Measurements from ENCODE around the gene ZBTB16.

Gene ZBTB16

GRCh38 chr11:114290503-114291235, 231.2 kb downstream of the ZBTB16 start:
- no peak for DNase-seq

- DNase-seq = no peak
Observed at GRCh38 chr11:114291381-114291780, 231.9 kb downstream of the ZBTB16 start.

- DNase-seq = no peak
Observed at GRCh38 chr11:114291842-114292680, 232.6 kb downstream of the ZBTB16 start.

- no peak for DNase-seq
Observed at GRCh38 chr11:114293201-114293711, 233.7 kb downstream of the ZBTB16 start.

DNA sequence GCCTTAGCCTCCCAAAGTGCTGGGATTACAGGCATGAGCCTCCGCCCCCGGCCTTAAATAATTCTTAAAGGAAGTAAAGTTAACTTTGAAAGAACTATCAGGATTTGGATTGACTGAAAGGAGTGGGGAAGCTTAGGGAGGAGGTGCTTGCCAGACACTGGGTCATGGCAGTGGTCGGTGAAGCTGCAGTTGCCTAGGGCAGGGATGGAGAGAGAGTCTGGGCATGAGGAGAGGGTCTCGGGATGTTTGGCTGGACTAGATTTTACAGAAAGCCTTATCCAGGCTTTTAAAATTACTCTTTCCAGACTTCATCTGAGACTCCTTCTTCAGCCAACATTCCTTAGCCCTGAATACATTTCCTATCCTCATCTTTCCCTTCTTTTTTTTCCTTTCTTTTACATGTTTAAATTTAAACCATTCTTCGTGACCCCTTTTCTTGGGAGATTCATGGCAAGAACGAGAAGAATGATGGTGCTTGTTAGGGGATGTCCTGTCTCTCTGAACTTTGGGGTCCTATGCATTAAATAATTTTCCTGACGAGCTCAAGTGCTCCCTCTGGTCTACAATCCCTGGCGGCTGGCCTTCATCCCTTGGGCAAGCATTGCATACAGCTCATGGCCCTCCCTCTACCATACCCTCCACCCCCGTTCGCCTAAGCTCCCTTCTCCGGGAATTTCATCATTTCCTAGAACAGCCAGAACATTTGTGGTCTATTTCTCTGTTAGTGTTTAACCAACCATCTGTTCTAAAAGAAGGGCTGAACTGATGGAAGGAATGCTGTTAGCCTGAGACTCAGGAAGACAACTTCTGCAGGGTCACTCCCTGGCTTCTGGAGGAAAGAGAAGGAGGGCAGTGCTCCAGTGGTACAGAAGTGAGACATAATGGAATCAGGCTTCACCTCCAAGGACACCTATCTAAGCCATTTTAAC, 236.4 kb downstream of the ZBTB16 start, which contains the start of gene NNMT:
Gene NNMT (plus strand): TSS at position 724 of the 929 bp plus-strand sequence. CDS start 158 bp downstream, at position 882.
- DNase-seq = no peak

GRCh38 chr11:114296605-114297372, 237.3 kb downstream of the ZBTB16 start:
- no peak for DNase-seq

GRCh38 chr11:114297806-114298709, 238.5 kb downstream of the ZBTB16 start:
- no peak for DNase-seq

- no peak for DNase-seq
Observed at GRCh38 chr11:114298710-114299109, 239.2 kb downstream of the ZBTB16 start.
